Measurements from ENCODE around the gene ACACB.

ACACB gene

DNA sequence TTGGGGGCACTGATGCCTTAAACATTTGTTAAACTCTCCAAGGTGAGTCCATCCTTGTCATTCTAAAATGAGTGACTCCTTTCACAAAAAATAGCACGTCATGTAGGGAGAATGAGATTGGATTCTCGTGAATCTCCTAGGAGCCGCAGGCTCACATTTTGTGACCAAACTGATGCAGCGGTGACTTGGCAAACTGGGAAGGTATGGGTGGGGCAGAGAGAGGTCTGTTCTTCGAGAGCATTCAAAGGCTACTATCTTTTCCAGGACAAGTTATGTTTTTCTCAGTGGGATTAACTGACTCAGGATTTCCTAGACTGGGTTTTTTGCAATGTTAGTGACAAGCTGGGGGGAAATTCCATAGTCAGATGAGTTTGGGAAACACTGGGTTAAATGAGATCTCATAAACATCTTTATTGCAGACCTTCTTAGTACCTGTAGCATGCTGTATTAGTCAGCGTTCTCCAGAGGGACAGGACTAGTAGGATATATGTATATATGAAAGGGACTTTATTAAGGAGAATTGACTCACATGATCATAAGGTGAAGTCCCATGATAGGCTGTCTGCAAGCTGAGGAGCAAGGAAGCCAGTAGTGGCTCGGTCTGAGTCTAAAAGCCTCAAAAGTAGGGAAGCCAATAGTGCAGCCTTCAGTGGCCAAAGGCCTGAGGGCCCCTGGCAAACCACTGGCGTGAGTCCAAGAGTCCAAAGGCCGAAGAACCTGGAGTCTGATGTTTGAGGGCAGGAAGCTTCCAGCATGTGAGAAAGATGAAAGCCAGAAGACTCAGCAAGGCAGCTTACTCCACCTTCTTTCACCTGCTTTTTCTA lies 131.7 kb downstream of the ACACB start:
- Histone ChIP-seq H3K4me3 (ENCODE audit: low read length) (no peak overlapping the region), H3K9ac (ENCODE audit: low read depth, low read length) (no peak overlapping the region), H3K27me3 (ENCODE audit: insufficient read depth, low read length) (no peaks in the 10 kb centered on the region), H3K9me3 (ENCODE audit: insufficient read depth, low read depth, low read length) (peaks cover under 1% of the 10 kb centered on the region), H3K27ac (ENCODE audit: low read length) (no peak overlapping the region), H3K4me1 (ENCODE audit: insufficient read depth, low read length) (no peaks in the 10 kb centered on the region), H3K36me3 (ENCODE audit: insufficient read depth, low read depth, low read length) (peaks cover 23% of the 10 kb centered on the region; the same call in 1 of the 2 replicates)

GRCh38 chr12:109250523-109250922 lies 134.1 kb downstream of the ACACB start:
- H3K27ac ChIP-seq (ENCODE audit: low read length) = no peak overlapping the region
- H3K27me3 ChIP-seq (ENCODE audit: insufficient read depth, low read length) = no peaks in the 10 kb centered on the region
- peaks cover 18% of the 10 kb centered on the region; the same call in 1 of the 2 replicates for H3K36me3 ChIP-seq (ENCODE audit: insufficient read depth, low read depth, low read length)
- H3K9me3 ChIP-seq (ENCODE audit: insufficient read depth, low read depth, low read length) = peaks cover 12% of the 10 kb centered on the region
- H3K4me1 ChIP-seq (ENCODE audit: insufficient read depth, low read length) = no peaks in the 10 kb centered on the region
- H3K4me3 ChIP-seq (ENCODE audit: low read length) = no peak overlapping the region
- no peak overlapping the region for H3K9ac ChIP-seq (ENCODE audit: low read depth, low read length)

DNA sequence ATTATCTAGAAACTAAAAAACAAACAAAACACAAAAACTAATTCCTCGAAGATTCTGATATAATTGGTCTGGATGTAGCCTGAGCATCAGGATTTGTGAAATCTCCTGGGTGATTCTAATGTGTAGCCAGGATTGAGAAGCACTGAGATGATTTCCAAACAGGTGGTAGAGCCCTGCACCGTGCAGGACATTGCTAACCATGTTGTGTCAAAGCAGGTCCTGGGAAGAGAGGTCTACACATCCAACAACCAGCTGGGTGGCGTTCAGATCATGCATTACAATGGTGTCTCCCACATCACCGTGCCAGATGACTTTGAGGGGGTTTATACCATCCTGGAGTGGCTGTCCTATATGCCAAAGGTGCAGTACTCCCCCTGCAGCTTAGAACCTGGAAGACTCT lies 136.4 kb downstream of the ACACB start:
- H3K4me3 ChIP-seq (ENCODE audit: low read length) = no peak overlapping the region
- H3K36me3 ChIP-seq (ENCODE audit: insufficient read depth, low read depth, low read length) = peaks cover 5% of the 10 kb centered on the region; the same call in 1 of the 2 replicates
- no peak overlapping the region for H3K27ac ChIP-seq (ENCODE audit: low read length)
- H3K27me3 ChIP-seq (ENCODE audit: insufficient read depth, low read length) = no peaks in the 10 kb centered on the region
- no peak overlapping the region for H3K9ac ChIP-seq (ENCODE audit: low read depth, low read length)
- H3K4me1 ChIP-seq (ENCODE audit: insufficient read depth, low read length) = no peaks in the 10 kb centered on the region
- H3K9me3 ChIP-seq (ENCODE audit: insufficient read depth, low read depth, low read length) = peaks cover 12% of the 10 kb centered on the region

GRCh38 chr12:109253913-109254544 lies 137.6 kb downstream of the ACACB start:
- Histone ChIP-seq H3K4me1 (ENCODE audit: insufficient read depth, low read length) (no peaks in the 10 kb centered on the region), H3K36me3 (ENCODE audit: insufficient read depth, low read depth, low read length) (0 out of 2 replicates have a peak, but pooled peaks cover 3% of the 10 kb centered on the region), H3K4me3 (ENCODE audit: low read length) (no peak overlapping the region), H3K9me3 (ENCODE audit: insufficient read depth, low read depth, low read length) (peaks cover 12% of the 10 kb centered on the region), H3K27ac (ENCODE audit: low read length) (no peak overlapping the region), H3K9ac (ENCODE audit: low read depth, low read length) (no peak overlapping the region), H3K27me3 (ENCODE audit: insufficient read depth, low read length) (no peaks in the 10 kb centered on the region)

DNA sequence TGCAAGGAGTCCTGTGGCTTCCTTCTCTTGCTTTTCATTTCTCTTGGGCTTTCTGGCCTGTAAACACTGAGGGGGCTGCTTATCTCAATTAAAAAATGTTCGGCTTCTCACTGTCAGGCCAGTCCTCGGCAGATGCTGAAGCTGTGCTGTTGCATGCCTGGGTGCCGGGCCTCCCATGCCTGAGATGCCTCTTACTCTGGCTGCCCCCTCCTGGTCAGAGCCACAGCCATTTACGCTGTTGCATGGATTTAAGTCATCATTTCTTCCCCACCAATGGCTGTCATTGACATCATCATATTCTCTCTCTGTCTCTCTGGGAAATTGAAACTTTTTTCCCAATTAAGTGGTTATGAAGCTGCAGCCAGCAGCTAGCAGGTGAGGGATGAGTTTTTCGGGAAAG lies 139.0 kb downstream of the ACACB start:
- no peaks in the 10 kb centered on the region for H3K4me1 ChIP-seq (ENCODE audit: insufficient read depth, low read length)
- no peaks in the 10 kb centered on the region for H3K36me3 ChIP-seq (ENCODE audit: insufficient read depth, low read depth, low read length)
- H3K9ac ChIP-seq (ENCODE audit: low read depth, low read length) = no peak overlapping the region
- H3K9me3 ChIP-seq (ENCODE audit: insufficient read depth, low read depth, low read length) = peaks cover 12% of the 10 kb centered on the region
- H3K27ac ChIP-seq (ENCODE audit: low read length) = no peak overlapping the region
- no peak overlapping the region for H3K4me3 ChIP-seq (ENCODE audit: low read length)
- H3K27me3 ChIP-seq (ENCODE audit: insufficient read depth, low read length) = no peaks in the 10 kb centered on the region

- Histone ChIP-seq H3K9ac (ENCODE audit: low read depth, low read length) (no peak overlapping the region), H3K4me3 (ENCODE audit: low read length) (no peak overlapping the region), H3K9me3 (ENCODE audit: insufficient read depth, low read depth, low read length) (peaks cover 12% of the 10 kb centered on the region), H3K27me3 (ENCODE audit: insufficient read depth, low read length) (no peaks in the 10 kb centered on the region), H3K4me1 (ENCODE audit: insufficient read depth, low read length) (peaks cover under 1% of the 10 kb centered on the region; the same call in 1 of the 2 replicates), H3K27ac (ENCODE audit: low read length) (no peak overlapping the region), H3K36me3 (ENCODE audit: insufficient read depth, low read depth, low read length) (no peaks in the 10 kb centered on the region; the same call in 1 of the 2 replicates)
Measured at GRCh38 chr12:109256011-109256410, 139.6 kb downstream of the ACACB start.

- peaks cover 10% of the 10 kb centered on the region; the same call in 1 of the 2 replicates for H3K9me3 ChIP-seq (ENCODE audit: insufficient read depth, low read depth, low read length)
- H3K36me3 ChIP-seq (ENCODE audit: insufficient read depth, low read depth, low read length) = no peaks in the 10 kb centered on the region; the same call in 1 of the 2 replicates
- H3K4me3 ChIP-seq (ENCODE audit: low read length) = no peak overlapping the region
- no peak overlapping the region for H3K9ac ChIP-seq (ENCODE audit: low read depth, low read length)
- H3K4me1 ChIP-seq (ENCODE audit: insufficient read depth, low read length) = peaks cover 3% of the 10 kb centered on the region; the same call in 1 of the 2 replicates
- H3K27me3 ChIP-seq (ENCODE audit: insufficient read depth, low read length) = no peaks in the 10 kb centered on the region
- no peak overlapping the region for H3K27ac ChIP-seq (ENCODE audit: low read length)
Measured at GRCh38 chr12:109258201-109258600, 141.8 kb downstream of the ACACB start.

GRCh38 chr12:109258607-109259544 lies 142.5 kb downstream of the ACACB start:
- peaks cover 3% of the 10 kb centered on the region; the same call in 1 of the 2 replicates for H3K9me3 ChIP-seq (ENCODE audit: insufficient read depth, low read depth, low read length)
- no peak overlapping the region for H3K4me3 ChIP-seq (ENCODE audit: low read length)
- H3K27me3 ChIP-seq (ENCODE audit: insufficient read depth, low read length) = no peaks in the 10 kb centered on the region
- H3K36me3 ChIP-seq (ENCODE audit: insufficient read depth, low read depth, low read length) = no peaks in the 10 kb centered on the region; the same call in 1 of the 2 replicates
- no peak overlapping the region for H3K9ac ChIP-seq (ENCODE audit: low read depth, low read length)
- peaks cover 3% of the 10 kb centered on the region; the same call in 1 of the 2 replicates for H3K4me1 ChIP-seq (ENCODE audit: insufficient read depth, low read length)
- H3K27ac ChIP-seq (ENCODE audit: low read length) = no peak overlapping the region

DNA sequence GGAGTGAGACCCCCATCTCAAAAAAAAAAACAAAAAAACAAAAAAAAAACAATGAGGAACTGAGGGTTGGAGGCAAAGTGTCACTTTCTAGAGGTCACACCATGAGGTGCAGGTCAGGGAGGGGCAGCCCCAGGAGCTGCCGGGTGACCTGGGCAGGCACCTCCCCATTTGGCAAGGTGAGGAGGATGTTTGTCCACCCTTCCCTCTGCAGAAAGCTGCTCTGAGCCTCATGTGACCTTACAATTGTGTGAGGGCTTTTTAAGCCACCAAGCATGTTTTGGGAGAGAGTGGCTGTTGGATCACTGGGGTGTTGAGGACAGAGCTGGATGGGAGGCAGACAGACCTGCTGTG lies 143.1 kb downstream of the ACACB start:
- H3K27ac ChIP-seq (ENCODE audit: low read length) = no peak overlapping the region
- H3K4me1 ChIP-seq (ENCODE audit: insufficient read depth, low read length) = peaks cover 3% of the 10 kb centered on the region; the same call in 1 of the 2 replicates
- no peaks in the 10 kb centered on the region for H3K27me3 ChIP-seq (ENCODE audit: insufficient read depth, low read length)
- H3K9ac ChIP-seq (ENCODE audit: low read depth, low read length) = no peak overlapping the region
- H3K36me3 ChIP-seq (ENCODE audit: insufficient read depth, low read depth, low read length) = no peaks in the 10 kb centered on the region; the same call in 1 of the 2 replicates
- no peak overlapping the region for H3K4me3 ChIP-seq (ENCODE audit: low read length)
- H3K9me3 ChIP-seq (ENCODE audit: insufficient read depth, low read depth, low read length) = no peaks in the 10 kb centered on the region

GRCh38 chr12:109261087-109261486 lies 144.7 kb downstream of the ACACB start:
- no peaks in the 10 kb centered on the region for H3K9me3 ChIP-seq (ENCODE audit: insufficient read depth, low read depth, low read length)

GRCh38 chr12:109261939-109262338 lies 145.6 kb downstream of the ACACB start:
- H3K27ac ChIP-seq (ENCODE audit: low read length) = no peak overlapping the region
- no peak overlapping the region for H3K4me3 ChIP-seq (ENCODE audit: low read length)
- H3K36me3 ChIP-seq (ENCODE audit: insufficient read depth, low read depth, low read length) = peaks cover 9% of the 10 kb centered on the region; the same call in 1 of the 2 replicates
- no peak overlapping the region for H3K9ac ChIP-seq (ENCODE audit: low read depth, low read length)
- H3K4me1 ChIP-seq (ENCODE audit: insufficient read depth, low read length) = peaks cover 3% of the 10 kb centered on the region; the same call in 1 of the 2 replicates
- H3K27me3 ChIP-seq (ENCODE audit: insufficient read depth, low read length) = no peaks in the 10 kb centered on the region
- H3K9me3 ChIP-seq (ENCODE audit: insufficient read depth, low read depth, low read length) = no peaks in the 10 kb centered on the region

More at GRCh38 chr12:109261087-109261486, 144.7 kb downstream of the ACACB start:
- Histone ChIP-seq H3K4me3 (ENCODE audit: low read length) (no peak overlapping the region), H3K36me3 (ENCODE audit: insufficient read depth, low read depth, low read length) (peaks cover 9% of the 10 kb centered on the region; the same call in 1 of the 2 replicates), H3K27me3 (ENCODE audit: insufficient read depth, low read length) (no peaks in the 10 kb centered on the region), H3K27ac (ENCODE audit: low read length) (no peak overlapping the region), H3K4me1 (ENCODE audit: insufficient read depth, low read length) (peaks cover 3% of the 10 kb centered on the region; the same call in 1 of the 2 replicates), H3K9ac (ENCODE audit: low read depth, low read length) (no peak overlapping the region)

All from iPS-20b (cell line).